ENCODE measurements around the gene USP31. TPM values are rescaled to one million over a fixed set of nuclear protein-coding genes. Genes with fewer than 3 reads are reported as not detected.
A peak's percentile ranks its signal among the peaks of the same experiment; 100 is the strongest.

The USP31 gene
- total and polyA plus RNA-seq, 2 of the 8 experiments (the other 6 are each of a cell fraction or from before 2014, with no cell fraction given), result 6.7 to 19.0 TPM

DNA sequence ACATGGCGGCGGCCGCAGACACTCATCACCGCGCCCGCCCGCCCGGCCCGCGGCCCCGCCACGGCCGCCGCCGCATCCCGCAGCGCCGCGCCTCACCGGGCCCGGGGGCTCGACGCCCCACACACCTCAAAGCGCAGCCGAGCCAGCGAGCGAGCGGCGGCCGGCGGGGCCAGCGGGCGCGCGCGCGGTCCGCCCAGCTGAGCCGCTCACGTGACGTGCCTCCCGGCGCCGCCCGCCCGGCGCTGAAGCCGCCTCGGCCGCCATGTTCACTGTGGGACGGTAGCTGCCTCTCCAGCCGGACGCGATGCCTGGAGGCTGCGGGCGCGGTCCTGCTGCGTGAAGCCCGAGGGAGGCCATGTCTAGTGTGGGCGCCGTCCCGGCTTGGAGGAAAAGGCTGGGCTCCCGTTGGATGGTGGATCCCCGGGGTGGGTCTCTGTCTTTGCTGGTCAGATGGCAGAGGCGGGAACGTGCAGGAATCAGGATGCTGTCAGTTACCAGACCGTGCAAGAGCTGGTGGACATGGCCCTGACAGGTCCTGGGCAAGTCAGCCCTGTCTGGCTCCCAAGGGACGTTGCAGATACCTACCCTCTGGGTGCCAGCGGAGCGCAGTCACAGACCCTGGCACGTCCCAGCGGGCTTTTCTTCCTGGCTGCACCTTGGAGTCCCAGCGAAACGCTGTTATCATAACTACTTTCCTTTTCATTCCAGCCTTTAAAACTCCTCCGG lies at the start of gene USP31 (continued):
- TF ChIP-seq ATF2 (IDR thresholded peaks at IDR 0.05; ENCODE audit: low read length) (no peak), SAP30 (IDR thresholded peaks at IDR 0.05; ENCODE audit: insufficient read depth, insufficient replicate concordance, low read length) (peak; percentile 85), CREB1 (IDR thresholded peaks at IDR 0.05) (peak; percentile 89), SP2 (IDR thresholded peaks at IDR 0.05; ENCODE audit: low read length) (no peak), JUND (IDR thresholded peaks at IDR 0.05; ENCODE audit: low read length) (no peak), KDM4A (IDR thresholded peaks at IDR 0.05; ENCODE audit: low read depth, low read length, severe bottlenecking) (peak; percentile 45), TEAD4 (IDR thresholded peaks at IDR 0.05; ENCODE audit: low read depth, low read length) (no peak), E2F6 (IDR thresholded peaks at IDR 0.05) (no peak), POLR2A (IDR thresholded peaks at IDR 0.05; ENCODE audit: control extremely low read depth in 1 of 2, low read depth in 2 of 2, low read length in 2 of 2) (no peak), EZH2 (IDR thresholded peaks at IDR 0.05; ENCODE audit: low read depth, low read length, severe bottlenecking) (no peak), CHD2 (IDR thresholded peaks at IDR 0.05; ENCODE audit: low read length) (no peak), EGR1 (IDR thresholded peaks at IDR 0.05; ENCODE audit: borderline replicate concordance, low read depth, low read length) (no peak), BACH1 (IDR thresholded peaks at IDR 0.05; ENCODE audit: low read length) (no peak), KDM1A (IDR thresholded peaks at IDR 0.05; ENCODE audit: borderline replicate concordance, low read length) (no peak), YY1 (IDR thresholded peaks at IDR 0.05; ENCODE audit: low read depth, low read length) (peak; percentile 100), EP300 (IDR thresholded peaks at IDR 0.05; ENCODE audit: borderline replicate concordance in 1 of 2, low read depth in 2 of 2, low read length in 2 of 2) (no peak), JUN (IDR thresholded peaks at IDR 0.05; ENCODE audit: low read depth, low read length) (no peak), CBX8 (IDR thresholded peaks at IDR 0.05; ENCODE audit: borderline replicate concordance, low read depth, low read length) (no peak)
- TF ChIP-seq, protein P1, sequence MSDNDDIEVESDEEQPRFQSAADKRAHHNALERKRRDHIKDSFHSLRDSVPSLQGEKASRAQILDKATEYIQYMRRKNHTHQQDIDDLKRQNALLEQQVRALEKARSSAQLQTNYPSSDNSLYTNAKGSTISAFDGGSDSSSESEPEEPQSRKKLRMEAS (IDR thresholded peaks at IDR 0.05), result peak; percentile 53; the same call in 1 of the 2 replicates
- TF ChIP-seq, protein P2, sequence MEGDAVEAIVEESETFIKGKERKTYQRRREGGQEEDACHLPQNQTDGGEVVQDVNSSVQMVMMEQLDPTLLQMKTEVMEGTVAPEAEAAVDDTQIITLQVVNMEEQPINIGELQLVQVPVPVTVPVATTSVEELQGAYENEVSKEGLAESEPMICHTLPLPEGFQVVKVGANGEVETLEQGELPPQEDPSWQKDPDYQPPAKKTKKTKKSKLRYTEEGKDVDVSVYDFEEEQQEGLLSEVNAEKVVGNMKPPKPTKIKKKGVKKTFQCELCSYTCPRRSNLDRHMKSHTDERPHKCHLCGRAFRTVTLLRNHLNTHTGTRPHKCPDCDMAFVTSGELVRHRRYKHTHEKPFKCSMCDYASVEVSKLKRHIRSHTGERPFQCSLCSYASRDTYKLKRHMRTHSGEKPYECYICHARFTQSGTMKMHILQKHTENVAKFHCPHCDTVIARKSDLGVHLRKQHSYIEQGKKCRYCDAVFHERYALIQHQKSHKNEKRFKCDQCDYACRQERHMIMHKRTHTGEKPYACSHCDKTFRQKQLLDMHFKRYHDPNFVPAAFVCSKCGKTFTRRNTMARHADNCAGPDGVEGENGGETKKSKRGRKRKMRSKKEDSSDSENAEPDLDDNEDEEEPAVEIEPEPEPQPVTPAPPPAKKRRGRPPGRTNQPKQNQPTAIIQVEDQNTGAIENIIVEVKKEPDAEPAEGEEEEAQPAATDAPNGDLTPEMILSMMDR (IDR thresholded peaks at IDR 0.05; ENCODE audit: control extremely low read depth in 1 of 3, insufficient read depth in 1 of 3, low read depth in 1 of 3, low read length in 3 of 3), result no peak
